IMR-90 (cell line): ENCODE results near the gene TXNDC11.

Source experiments
- CEBPB ChIP-seq: IDR thresholded peaks from 2 replicates; pipeline ENCODE4 v1.6.1; 2012; ENCODE audit warnings: low read depth, low read length, improper control_type of control experiment
- CTCF ChIP-seq: conservative IDR thresholded peaks from 2 replicates; pipeline ENCODE4 v1.5.1; 2012; ENCODE audit warnings: mild to moderate bottlenecking, low read depth, low read length, improper control_type of control experiment
- ELK1 ChIP-seq: fragments of 150-350 bp; IDR thresholded peaks from 2 replicates; pipeline ENCODE4 v1.6.1; 2016; ENCODE audit warnings: low read depth, mild to moderate bottlenecking, low read length, moderate library complexity, borderline replicate concordance
- FOS ChIP-seq: fragments of 150-350 bp; IDR thresholded peaks from 2 replicates; pipeline ENCODE4 v1.6.1; 2016; ENCODE audit warnings: low read depth, low read length
- MAZ ChIP-seq: IDR thresholded peaks from 2 replicates; pipeline ENCODE4 v1.6.1; 2012; ENCODE audit warnings: low read depth, mild to moderate bottlenecking, low read length, improper control_type of control experiment, moderate library complexity, borderline replicate concordance
- MXI1 ChIP-seq: IDR thresholded peaks from 2 replicates; pipeline ENCODE4 v1.6.1; 2012; ENCODE audit warnings: low read depth, mild to moderate bottlenecking, low read length, moderate library complexity, borderline replicate concordance
- NFE2L2 ChIP-seq: fragments of 150-350 bp; IDR thresholded peaks from 2 replicates; pipeline ENCODE4 v1.6.1; 2016; ENCODE audit warnings: low read depth, mild to moderate bottlenecking, low read length
- POLR2A ChIP-seq: IDR thresholded peaks from 2 replicates; pipeline ENCODE4 v1.6.1; 2012; ENCODE audit warnings: mild to moderate bottlenecking, low read depth, low read length
- RAD21 ChIP-seq: IDR thresholded peaks from 2 replicates; pipeline ENCODE4 v1.6.1; 2012; ENCODE audit warnings: low read length, improper control_type of control experiment
- RFX5 ChIP-seq: IDR thresholded peaks from 2 replicates; pipeline ENCODE4 v1.8.0; 2012; ENCODE audit warnings: low read depth, mild to moderate bottlenecking, low read length, moderate library complexity
- SMC3 ChIP-seq: fragments of 150-350 bp; IDR thresholded peaks from 2 replicates; pipeline ENCODE4 v1.6.1; 2016; ENCODE audit warnings: low read depth, mild to moderate bottlenecking, antibody characterized with exemption, low read length, moderate library complexity
- USF2 ChIP-seq: fragments of 150-350 bp; IDR thresholded peaks from 2 replicates; pipeline ENCODE4 v1.6.1; 2017; ENCODE audit warnings: mild to moderate bottlenecking, antibody characterized with exemption, low read length, low read depth

- TF ChIP-seq POLR2A (no peak), CTCF (no peak), SMC3 (no peak), MXI1 (no peak), USF2 (no peak), ELK1 (no peak), MAZ (no peak), RFX5 (no peak), NFE2L2 (no peak), RAD21 (no peak), CEBPB (no peak), FOS (no peak)
These were observed 30.5 kb downstream of the TXNDC11 start for GRCh38 chr16:11712122-11712521.
